Omental fat pad (tissue), 4 donors: ENCODE measurements around the gene OSBP2. TPM values are rescaled to one million over a fixed set of nuclear protein-coding genes. Genes with fewer than 3 reads are reported as not detected.

Experiments used
- ATAC-seq: fragments of 150-250 bp; one replicate; pipeline ENCODE4 v1.9.1; 2016; ENCODE audit warnings: mild to moderate bottlenecking, moderate library complexity; ENCODE audit not compliant: low FRiP score
- DNase-seq: peaks from one replicate; pipeline ENCODE4 v3.0.0-alpha.2; 2019; ENCODE audit warnings: low spot score
- CTCF ChIP-seq, 3 donors: fragments of 450-650 bp; IDR thresholded peaks; one replicate each; pipeline ENCODE4 v1.5.1; 2016 to 2017; ENCODE audit warnings: antibody characterized with exemption in 3 of 3, mild to moderate bottlenecking in 3 of 3, moderate library complexity in 2 of 3
- total RNA-seq, 4 donors: library from RNA; depleted of rRNA; stranded (reverse); fragments of >200 nt; gene quantifications; one replicate each; pipeline ENCODE4 v1.1.0, GENCODE V29; 2016

The OSBP2 gene
- total RNA-seq, 4 donors from 2014 or later = 1.3 to 7.4 (median 4.4) TPM

DNA sequence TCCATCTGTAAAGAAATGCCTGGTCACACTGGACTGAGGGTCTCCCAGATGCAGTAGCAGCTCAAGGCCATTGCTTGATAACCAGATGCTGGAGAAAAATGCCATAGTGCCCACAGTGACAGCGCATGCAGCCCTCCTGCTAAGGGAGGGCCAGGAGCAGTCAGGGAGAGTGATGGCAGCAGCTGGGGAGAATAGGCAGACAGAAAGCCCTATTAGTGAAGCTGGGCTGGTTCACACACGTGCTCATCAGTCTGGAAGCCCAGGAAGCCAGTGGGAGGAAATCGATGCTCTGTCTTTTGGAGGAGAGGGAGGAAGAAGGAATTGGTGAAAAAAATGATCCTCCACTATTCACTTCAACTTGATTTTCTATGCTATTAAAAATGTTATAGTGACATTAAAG lies 82.9 kb downstream of the OSBP2 start:
- TF ChIP-seq CTCF (IDR thresholded peaks at IDR 0.05) = no peak
- ATAC-seq = no peak
- DNase-seq = no peak

GRCh38 chr22:30778261-30778660 lies 83.6 kb downstream of the OSBP2 start:
- DNase-seq (no peak), ATAC-seq (no peak)
- no peak for TF ChIP-seq CTCF (IDR thresholded peaks at IDR 0.05)

DNA sequence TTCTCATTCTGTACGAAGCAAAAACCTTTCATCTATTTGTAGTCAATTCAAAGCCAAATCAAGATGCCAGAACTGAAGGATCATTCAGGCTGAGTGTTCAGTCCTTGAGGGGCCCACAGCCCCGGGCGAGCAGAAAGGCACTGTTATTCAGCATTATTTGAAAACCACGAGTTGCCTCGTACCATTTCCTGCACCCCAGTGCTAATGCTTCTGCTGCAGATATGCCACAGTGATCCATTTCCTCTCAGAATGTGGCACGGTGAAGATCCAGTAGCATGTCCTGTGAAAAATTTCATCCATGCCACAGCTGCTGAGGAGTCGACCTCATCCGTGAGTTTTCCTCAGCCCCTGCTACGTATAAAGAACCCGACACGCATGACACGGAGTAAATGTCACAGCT lies 85.4 kb downstream of the OSBP2 start:
- no peak for TF ChIP-seq CTCF (IDR thresholded peaks at IDR 0.05)
- ATAC-seq (no peak), DNase-seq (no peak)

GRCh38 chr22:30781271-30781875 lies 86.7 kb downstream of the OSBP2 start:
- no peak for ATAC-seq
- no peak for TF ChIP-seq CTCF (IDR thresholded peaks at IDR 0.05)
- no peak for DNase-seq

- no peak for DNase-seq
- ATAC-seq = no peak
- no peak for TF ChIP-seq CTCF (IDR thresholded peaks at IDR 0.05)
Observed at GRCh38 chr22:30782613-30783012, 87.9 kb downstream of the OSBP2 start.

DNA sequence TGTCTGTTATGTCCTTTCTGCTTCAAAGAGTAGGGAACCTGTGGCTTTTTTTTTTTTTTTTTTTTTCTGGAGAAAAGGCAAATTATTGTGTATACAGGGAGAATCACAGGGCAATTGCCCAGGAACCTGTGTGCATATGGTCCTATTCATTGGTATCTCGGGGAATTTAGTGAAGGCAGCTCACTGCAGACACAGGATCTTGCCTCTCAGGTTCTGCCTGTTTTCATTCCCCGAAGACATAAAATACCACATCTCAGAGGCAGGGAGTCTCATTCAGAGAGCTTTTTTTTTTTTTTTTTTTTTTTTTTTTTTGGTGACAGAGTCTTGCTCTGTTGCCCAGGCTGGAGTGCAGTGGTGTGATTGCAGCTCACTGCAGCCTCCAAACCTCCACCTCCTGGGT lies 88.3 kb downstream of the OSBP2 start:
- no peak for TF ChIP-seq CTCF (IDR thresholded peaks at IDR 0.05)
- ATAC-seq = no peak
- DNase-seq = no peak

- TF ChIP-seq CTCF (IDR thresholded peaks at IDR 0.05) = no peak
- no peak for ATAC-seq
- DNase-seq = no peak
Observed at GRCh38 chr22:30785527-30785926, 90.9 kb downstream of the OSBP2 start.
